ENCODE data around the gene DCTN1. TPM values are rescaled to one million over a fixed set of nuclear protein-coding genes. Genes with fewer than 3 reads are reported as not detected.
A peak's percentile ranks its signal among the peaks of the same experiment; 100 is the strongest.

DCTN1 gene
- total RNA-seq = 100 to 1,000 TPM; 106 to 260 (median 147) TPM

GRCh38 chr2:74379851-74380789, at the start of gene DCTN1:
TSS of gene DCTN1 (minus strand) at chr2:74380311. CDS start at chr2:74380037, 274 bp downstream.
- H3K9me3 ChIP-seq = no peaks in the 10 kb centered on the region
- no peaks in the 10 kb centered on the region for H3K27me3 ChIP-seq
- H3K27ac ChIP-seq = peak within 1 kb of the TSS in 3 of 4 donors; percentile 48 to 69 (median 65)
- peaks cover 3 to 28% (median 17%) of the 10 kb centered on the region in 4 donors for H3K36me3 ChIP-seq
- TF ChIP-seq POLR2A (IDR thresholded peaks at IDR 0.05) (no peak), POLR2AphosphoS5 (IDR thresholded peaks at IDR 0.05) (peak in 1 of 2 donors; percentile 35)
- 29 to 47% methylated on average over 3 to 14 of the region's 14 CpGs for WGBS, 2 donors
- peaks cover 48 to 59% (median 51%) of the 10 kb centered on the region in 4 donors for H3K4me1 ChIP-seq
- peak; percentile 73 to 85 for ATAC-seq (ENCODE audit: low FRiP score in 2 of 2)
- peak; percentile 35 to 69 for DNase-seq
- H3K4me3 ChIP-seq = peak within 1 kb of the TSS in 3 of 4 donors; percentile 18 to 47 (median 46)

GRCh38 chr2:74428675-74429074, 48.6 kb upstream of the DCTN1 start:
- ATAC-seq (ENCODE audit: low FRiP score in 2 of 2) (no peak), DNase-seq (no peak)
- H3K27ac ChIP-seq = no peak overlapping the region
- no peak for TF ChIP-seq POLR2A (IDR thresholded peaks at IDR 0.05)
- no peak for TF ChIP-seq CTCF (IDR thresholded peaks at IDR 0.05)
- H3K9me3 ChIP-seq = no peaks in the 10 kb centered on the region
- H3K36me3 ChIP-seq = peaks cover 3 to 74% (median 46%) of the 10 kb centered on the region in 4 donors
- 88 to 98% methylated on average over 5 of the region's 5 CpGs for WGBS, 2 donors
- H3K4me3 ChIP-seq = no peak overlapping the region
- no peaks in the 10 kb centered on the region for H3K4me1 ChIP-seq
- no peaks in the 10 kb centered on the region for H3K27me3 ChIP-seq

- ATAC-seq (ENCODE audit: low FRiP score in 2 of 2) (no peak), DNase-seq (no peak)
- no peaks in the 10 kb centered on the region for H3K27me3 ChIP-seq
- H3K4me1 ChIP-seq = peaks cover 0 to under 1% (median 0%) of the 10 kb centered on the region in 4 donors
- 70 to 88% methylated on average over 3 of the region's 3 CpGs for WGBS, 2 donors
- H3K27ac ChIP-seq = no peak overlapping the region
- TF ChIP-seq CTCF (IDR thresholded peaks at IDR 0.05) (no peak), POLR2AphosphoS5 (IDR thresholded peaks at IDR 0.05) (no peak), EP300 (IDR thresholded peaks at IDR 0.05) (no peak), POLR2A (IDR thresholded peaks at IDR 0.05) (no peak)
- no peaks in the 10 kb centered on the region for H3K9me3 ChIP-seq
- no peak overlapping the region for H3K4me3 ChIP-seq
- H3K36me3 ChIP-seq = peaks cover 3 to 74% (median 46%) of the 10 kb centered on the region in 4 donors
Measured at GRCh38 chr2:74427551-74427950, 47.4 kb upstream of the DCTN1 start.

- peak in 1 of 2 donors; percentile 42 for DNase-seq
Measured at GRCh38 chr2:74426181-74426758, 46.2 kb upstream of the DCTN1 start.

More at GRCh38 chr2:74426181-74426758, 46.2 kb upstream of the DCTN1 start:
- TF ChIP-seq EP300 (IDR thresholded peaks at IDR 0.05) (no peak), POLR2AphosphoS5 (IDR thresholded peaks at IDR 0.05) (no peak), POLR2A (IDR thresholded peaks at IDR 0.05) (no peak), CTCF (IDR thresholded peaks at IDR 0.05) (no peak)
- no peak overlapping the region for H3K4me3 ChIP-seq
- H3K27ac ChIP-seq = no peak overlapping the region
- ATAC-seq (ENCODE audit: low FRiP score in 2 of 2) = no peak
- H3K27me3 ChIP-seq = no peaks in the 10 kb centered on the region
- peaks cover 3 to 63% (median 37%) of the 10 kb centered on the region in 4 donors for H3K36me3 ChIP-seq
- WGBS, 2 donors = 89 to 94% methylated on average over 8 to 14 of the region's 14 CpGs
- H3K9me3 ChIP-seq = no peaks in the 10 kb centered on the region
- H3K4me1 ChIP-seq = peaks cover 3 to 11% (median 8%) of the 10 kb centered on the region in 4 donors
